Upper lobe of right lung (tissue), 1 donor: ENCODE data around the gene SARDH. TPM values are rescaled to one million over a fixed set of nuclear protein-coding genes. Genes with fewer than 3 reads are reported as not detected.
"Not testable (repeated sequence)": the region's sequence is repeated elsewhere in the genome, so short reads cannot be mapped to it uniquely, and the experiment has no call there.

Experiments used
- ATAC-seq: fragments of 200-7000 bp; cut with Tn5 transposase; one replicate; pipeline ENCODE4 v1.9.1; 2020; ENCODE audit warnings: mild to moderate bottlenecking, moderate library complexity
- DNase-seq: peaks from one replicate; pipeline ENCODE4 v3.0.0-alpha.2; 2020
- H3K27ac ChIP-seq: fragments of 200-600 bp; one replicate; pipeline ENCODE4 v1.8.0; 2022
- H3K27me3 ChIP-seq: fragments of 200-600 bp; one replicate; pipeline ENCODE4 v1.8.0; 2022; ENCODE audit warnings: mild to moderate bottlenecking
- H3K36me3 ChIP-seq: fragments of 200-600 bp; one replicate; pipeline ENCODE4 v1.8.0; 2022
- H3K4me1 ChIP-seq: fragments of 200-600 bp; one replicate; pipeline ENCODE4 v1.8.0; 2022
- H3K4me3 ChIP-seq: fragments of 200-600 bp; one replicate; pipeline ENCODE4 v1.8.0; 2022; ENCODE audit warnings: mild to moderate bottlenecking
- H3K9me3 ChIP-seq: fragments of 200-600 bp; one replicate; pipeline ENCODE4 v1.8.0; 2022
- intact Hi-C: fragments of 100-400 bp; cut with DNase I; formaldehyde crosslinking; loops from one replicate; pipeline ENCODE4 v1.11.0; 2022
- total RNA-seq: library from RNA; stranded (reverse); fragmentation: NEBNext Ultra II Directional; extraction: Animal tissue kit (Norgen Biotek cat#: 25700); gene quantifications from one replicate; pipeline ENCODE4 v1.2.1, GENCODE V29; 2021
- TF ChIP-seq, protein P1 (sequence below): fragments of 200-600 bp; IDR thresholded peaks from one replicate; pipeline ENCODE4 v1.8.0; 2022; ENCODE audit warnings: antibody characterized with exemption
- donor health status: DM: no; HTN: yes; CAD: no; lungs with severe emphysema.

The SARDH gene
- total RNA-seq, 1 donor from 2014 or later = 6.8 TPM

DNA sequence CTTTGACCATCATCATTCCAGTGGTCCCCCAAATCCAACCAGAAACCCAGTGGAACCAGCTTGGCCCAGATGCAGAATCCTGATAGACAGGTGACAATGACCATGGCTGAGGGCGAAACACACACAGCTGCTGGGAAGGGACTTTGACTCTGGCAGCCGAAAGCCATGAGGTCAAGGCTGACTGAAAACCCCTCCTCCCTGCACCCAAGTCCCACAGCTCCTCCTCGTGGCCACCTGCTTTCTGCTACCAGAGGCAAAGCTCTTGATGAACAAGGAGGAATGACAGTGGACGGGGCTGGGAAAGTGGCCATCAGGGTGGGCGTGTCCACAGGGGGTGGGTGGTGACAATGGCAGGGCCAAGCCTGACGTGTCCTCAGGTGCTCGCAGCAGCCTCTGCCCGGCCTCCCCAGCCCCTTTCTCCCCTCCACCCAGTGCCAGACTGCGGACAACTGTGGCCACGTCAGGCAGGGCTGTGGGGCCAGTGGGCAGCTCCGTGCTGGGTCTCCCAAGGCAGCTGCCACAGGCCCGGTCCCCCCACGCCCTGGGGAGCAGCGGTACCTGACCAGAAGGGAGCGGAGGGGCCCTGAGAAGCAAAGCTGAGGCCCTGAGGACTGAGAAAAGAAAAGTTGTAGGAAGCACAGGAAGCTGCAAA, 30.8 kb upstream of the SARDH start:
- peaks cover 37% of the 10 kb centered on the region for H3K36me3 ChIP-seq
- H3K4me1 ChIP-seq = no peaks in the 10 kb centered on the region
- ATAC-seq (peak; percentile 37), DNase-seq (peak; percentile 60)
- intact Hi-C loops = no loop called here
- H3K27me3 ChIP-seq = no peaks in the 10 kb centered on the region
- peaks cover 7% of the 10 kb centered on the region for H3K9me3 ChIP-seq
- H3K27ac ChIP-seq = no peak overlapping the region
- TF ChIP-seq, protein P1, sequence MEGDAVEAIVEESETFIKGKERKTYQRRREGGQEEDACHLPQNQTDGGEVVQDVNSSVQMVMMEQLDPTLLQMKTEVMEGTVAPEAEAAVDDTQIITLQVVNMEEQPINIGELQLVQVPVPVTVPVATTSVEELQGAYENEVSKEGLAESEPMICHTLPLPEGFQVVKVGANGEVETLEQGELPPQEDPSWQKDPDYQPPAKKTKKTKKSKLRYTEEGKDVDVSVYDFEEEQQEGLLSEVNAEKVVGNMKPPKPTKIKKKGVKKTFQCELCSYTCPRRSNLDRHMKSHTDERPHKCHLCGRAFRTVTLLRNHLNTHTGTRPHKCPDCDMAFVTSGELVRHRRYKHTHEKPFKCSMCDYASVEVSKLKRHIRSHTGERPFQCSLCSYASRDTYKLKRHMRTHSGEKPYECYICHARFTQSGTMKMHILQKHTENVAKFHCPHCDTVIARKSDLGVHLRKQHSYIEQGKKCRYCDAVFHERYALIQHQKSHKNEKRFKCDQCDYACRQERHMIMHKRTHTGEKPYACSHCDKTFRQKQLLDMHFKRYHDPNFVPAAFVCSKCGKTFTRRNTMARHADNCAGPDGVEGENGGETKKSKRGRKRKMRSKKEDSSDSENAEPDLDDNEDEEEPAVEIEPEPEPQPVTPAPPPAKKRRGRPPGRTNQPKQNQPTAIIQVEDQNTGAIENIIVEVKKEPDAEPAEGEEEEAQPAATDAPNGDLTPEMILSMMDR = no peak
- H3K4me3 ChIP-seq = no peak overlapping the region

DNA sequence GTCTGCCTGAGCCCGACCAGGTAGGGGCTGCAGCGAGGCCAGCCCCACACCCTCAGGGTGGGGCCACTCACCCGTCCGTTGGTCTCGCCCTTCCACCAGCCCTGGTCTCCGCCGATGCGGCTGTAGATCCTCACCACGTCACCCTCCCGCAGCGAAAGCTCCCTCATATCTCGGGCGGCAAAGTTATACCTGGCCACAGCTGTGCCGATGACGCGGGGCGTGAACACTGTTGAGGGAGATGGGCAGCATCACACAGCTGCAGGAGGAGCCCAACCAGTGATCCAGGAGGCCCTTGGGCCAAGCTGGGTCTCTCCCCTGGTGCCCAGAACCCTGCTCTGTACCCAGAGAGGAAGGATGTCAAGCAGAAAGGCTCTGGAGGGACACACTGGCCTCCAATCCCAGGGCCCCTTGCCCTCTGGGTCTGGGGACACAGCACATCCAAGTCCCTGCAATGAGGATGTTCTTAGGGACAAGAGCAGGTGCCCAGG, 30.3 kb upstream of the SARDH start:
- Histone ChIP-seq H3K27ac (no peak overlapping the region), H3K4me1 (no peaks in the 10 kb centered on the region), H3K36me3 (peaks cover 38% of the 10 kb centered on the region), H3K9me3 (peaks cover 7% of the 10 kb centered on the region), H3K4me3 (no peak overlapping the region), H3K27me3 (no peaks in the 10 kb centered on the region)
- intact Hi-C loops = no loop called here
- DNase-seq (peak; percentile 54), ATAC-seq (no peak)
- TF ChIP-seq, protein P1 = no peak

DNA sequence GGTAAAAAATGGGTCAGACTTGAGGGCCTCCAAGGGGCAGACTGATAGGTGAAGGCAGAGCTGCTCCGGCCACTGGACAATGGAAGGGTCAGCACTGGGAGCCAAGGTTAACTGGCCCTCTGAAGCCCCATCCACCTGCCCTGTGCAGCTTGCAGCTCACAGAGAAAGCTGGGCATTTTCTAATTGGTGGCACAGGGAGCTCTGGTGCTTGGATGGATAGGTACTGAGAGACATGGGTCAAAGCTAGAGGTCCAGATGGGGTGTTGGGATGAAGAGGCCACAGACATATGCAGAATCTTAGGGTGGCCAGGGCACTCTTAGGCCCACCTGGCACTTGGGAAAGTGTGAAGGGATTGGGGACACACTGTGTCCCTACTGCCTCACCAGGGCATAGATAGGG, 29.5 kb upstream of the SARDH start:
- no peak overlapping the region for H3K27ac ChIP-seq
- intact Hi-C loops = no loop called here
- no peak overlapping the region for H3K4me3 ChIP-seq
- no peaks in the 10 kb centered on the region for H3K27me3 ChIP-seq
- peaks cover 45% of the 10 kb centered on the region for H3K36me3 ChIP-seq
- H3K9me3 ChIP-seq = peaks cover 7% of the 10 kb centered on the region
- TF ChIP-seq, protein P1 = no peak
- no peaks in the 10 kb centered on the region for H3K4me1 ChIP-seq
- DNase-seq = no peak
- ATAC-seq = no peak

DNA sequence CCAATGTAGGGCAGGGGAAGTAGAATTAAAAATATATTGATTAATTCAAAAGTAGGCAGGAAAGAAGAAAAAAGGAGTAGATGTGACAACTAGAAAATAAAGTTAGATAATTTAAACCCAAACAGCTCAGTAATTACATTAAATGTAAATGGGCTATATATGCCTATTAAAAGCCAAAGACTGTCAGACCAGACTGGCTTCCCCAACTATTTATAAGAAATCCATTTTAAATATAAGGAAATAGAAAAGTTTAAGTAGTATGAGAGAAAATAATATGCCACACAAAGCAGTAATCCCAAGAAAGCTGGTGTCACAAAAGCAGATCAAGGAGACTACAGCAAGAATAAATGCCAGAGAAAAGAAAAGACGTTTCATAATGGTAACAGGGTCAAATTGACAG, 28.9 kb upstream of the SARDH start:
- Histone ChIP-seq H3K27ac (no peak overlapping the region), H3K4me1 (no peaks in the 10 kb centered on the region), H3K4me3 (no peak overlapping the region), H3K36me3 (peaks cover 45% of the 10 kb centered on the region), H3K27me3 (no peaks in the 10 kb centered on the region), H3K9me3 (peaks cover 7% of the 10 kb centered on the region)
- intact Hi-C loops = no loop called here
- DNase-seq (no peak), ATAC-seq (no peak)
- TF ChIP-seq, protein P1 = no peak

DNA sequence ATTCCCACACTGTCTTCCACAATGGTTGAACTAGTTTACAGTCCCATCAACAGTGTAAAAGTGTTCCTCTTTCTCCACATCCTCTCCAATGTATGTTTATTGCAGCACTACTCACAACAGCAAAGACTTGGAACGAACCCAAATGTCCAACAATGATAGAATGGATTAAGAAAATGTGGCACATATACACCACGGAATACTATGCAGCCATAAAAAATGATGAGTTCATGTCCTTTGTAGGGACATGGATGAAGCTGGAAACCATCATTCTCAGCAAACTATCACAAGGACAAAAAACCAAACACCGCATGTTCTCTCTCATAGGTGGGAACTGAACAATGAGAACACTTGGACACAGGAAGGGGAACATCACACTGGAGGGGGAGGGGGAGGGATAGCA, 28.1 kb upstream of the SARDH start:
- ATAC-seq, H3K9me3 ChIP-seq, H3K27ac ChIP-seq, DNase-seq, intact Hi-C loops, H3K4me1 ChIP-seq, H3K27me3 ChIP-seq, H3K4me3 ChIP-seq: not testable (repeated sequence)
- peaks cover 45% of the 10 kb centered on the region for H3K36me3 ChIP-seq

DNA sequence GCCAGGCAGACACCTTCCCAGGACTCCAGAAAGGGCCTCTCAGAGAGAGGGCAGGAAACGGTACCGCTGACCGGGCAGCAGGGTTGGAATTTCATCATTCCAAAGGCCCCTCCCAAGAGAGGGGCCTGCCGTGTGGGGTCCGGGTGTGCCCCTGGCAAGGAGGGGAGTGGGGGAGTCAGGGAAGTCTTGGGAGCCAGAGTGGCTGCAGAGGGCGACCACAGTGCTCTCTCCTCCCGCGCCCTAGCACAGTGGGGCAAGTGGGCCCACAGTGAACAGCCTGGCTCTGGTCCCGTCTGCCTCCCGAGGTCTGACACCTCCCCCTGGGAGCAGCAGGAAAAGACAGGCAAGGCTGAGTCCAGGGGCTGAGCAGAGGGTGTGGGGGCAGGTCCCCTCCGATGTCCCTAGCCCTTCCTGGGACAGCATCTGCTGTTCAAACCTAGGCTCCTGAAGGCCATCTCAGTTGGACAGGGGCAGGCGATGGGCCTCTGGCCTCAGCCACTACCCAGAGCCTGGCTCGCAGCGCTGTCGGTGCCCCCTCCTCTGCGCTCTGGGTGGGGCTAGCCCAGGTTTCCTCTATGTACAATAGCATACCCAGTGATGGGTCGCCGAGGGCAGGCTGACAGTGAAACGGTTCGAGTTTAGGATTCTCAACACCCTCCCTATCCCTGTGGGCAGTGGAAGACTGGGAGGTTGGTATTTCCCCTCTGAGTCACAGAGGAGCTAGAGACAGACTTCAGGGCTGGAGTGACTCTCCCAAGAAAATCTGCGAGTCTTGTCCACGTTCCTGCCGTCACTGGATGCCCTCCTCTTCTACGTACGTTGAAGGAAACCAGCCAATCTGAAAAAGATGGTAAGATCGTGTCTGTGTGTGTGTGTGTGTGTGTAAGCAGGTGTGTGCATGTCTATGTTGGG, 25.4 kb upstream of the SARDH start:
- intact Hi-C loops = no loop called here
- peaks cover 32% of the 10 kb centered on the region for H3K36me3 ChIP-seq
- no peak overlapping the region for H3K4me3 ChIP-seq
- no peaks in the 10 kb centered on the region for H3K4me1 ChIP-seq
- H3K27ac ChIP-seq = no peak overlapping the region
- TF ChIP-seq, protein P1 = no peak
- peaks cover 7% of the 10 kb centered on the region for H3K9me3 ChIP-seq
- no peak for ATAC-seq
- H3K27me3 ChIP-seq = no peaks in the 10 kb centered on the region
- peak; percentile 46 for DNase-seq
